Measurements from ENCODE around the gene SEC61A1.

The SEC61A1 gene

DNA sequence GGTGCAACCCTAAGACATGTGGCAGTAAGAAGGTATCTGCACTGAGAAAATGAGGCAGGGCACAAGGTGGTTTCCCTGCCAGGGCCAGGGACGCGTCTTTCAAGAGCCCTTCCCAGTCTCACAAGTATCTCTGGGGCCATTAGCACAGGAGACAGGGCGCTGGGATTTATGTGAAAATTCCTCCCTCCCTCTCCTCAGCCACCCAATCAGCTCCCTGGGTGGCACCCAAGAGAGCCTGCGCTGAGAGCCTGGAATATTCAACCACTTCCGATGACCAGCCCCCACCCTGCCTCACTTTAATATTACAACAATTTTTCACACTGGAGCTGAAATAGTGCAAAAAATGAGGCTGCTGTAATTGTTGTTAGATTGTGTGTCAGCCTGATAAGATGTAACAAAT, 26.1 kb downstream of the SEC61A1 start:
- DNase-seq = no peak

DNA sequence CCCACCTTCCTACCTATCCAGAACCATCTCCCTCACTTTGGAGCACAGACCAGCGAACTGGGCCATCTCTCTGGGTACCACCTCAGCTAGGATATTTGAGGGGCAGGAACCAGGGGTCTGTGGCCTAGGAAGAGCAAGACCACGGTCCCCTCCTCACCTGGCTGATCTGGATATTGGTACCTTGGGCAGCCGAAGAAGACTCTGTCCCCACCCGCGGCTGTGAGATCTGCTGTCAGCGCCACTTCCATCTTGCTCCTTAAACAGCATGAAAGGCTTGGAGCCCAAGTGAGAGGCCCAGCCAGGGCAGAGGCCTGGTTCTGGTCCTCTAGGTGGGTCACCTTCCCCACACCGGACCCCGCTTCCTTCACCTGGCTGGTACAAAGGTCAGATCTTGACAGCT, 26.6 kb downstream of the SEC61A1 start:
- DNase-seq = no peak

DNA sequence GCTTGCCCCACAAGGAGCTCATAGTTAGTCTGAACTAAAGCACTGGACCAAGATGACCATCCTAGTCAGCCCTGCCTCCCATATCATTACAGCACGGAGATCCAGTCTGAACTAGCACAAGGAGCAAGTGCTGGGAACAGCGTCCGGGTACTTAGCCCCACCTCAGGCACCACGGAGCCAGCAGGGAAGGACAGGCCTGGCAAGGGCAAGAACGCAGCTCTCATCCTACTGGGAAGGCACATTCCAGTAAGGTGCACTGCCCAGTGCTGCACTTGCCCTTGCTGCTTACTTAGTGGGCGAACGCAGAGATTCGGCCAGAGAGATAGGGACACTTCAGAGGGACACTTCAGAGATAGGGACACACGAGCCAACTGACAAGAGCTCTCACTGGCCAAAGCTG, 27.6 kb downstream of the SEC61A1 start:
- no peak for DNase-seq

DNA sequence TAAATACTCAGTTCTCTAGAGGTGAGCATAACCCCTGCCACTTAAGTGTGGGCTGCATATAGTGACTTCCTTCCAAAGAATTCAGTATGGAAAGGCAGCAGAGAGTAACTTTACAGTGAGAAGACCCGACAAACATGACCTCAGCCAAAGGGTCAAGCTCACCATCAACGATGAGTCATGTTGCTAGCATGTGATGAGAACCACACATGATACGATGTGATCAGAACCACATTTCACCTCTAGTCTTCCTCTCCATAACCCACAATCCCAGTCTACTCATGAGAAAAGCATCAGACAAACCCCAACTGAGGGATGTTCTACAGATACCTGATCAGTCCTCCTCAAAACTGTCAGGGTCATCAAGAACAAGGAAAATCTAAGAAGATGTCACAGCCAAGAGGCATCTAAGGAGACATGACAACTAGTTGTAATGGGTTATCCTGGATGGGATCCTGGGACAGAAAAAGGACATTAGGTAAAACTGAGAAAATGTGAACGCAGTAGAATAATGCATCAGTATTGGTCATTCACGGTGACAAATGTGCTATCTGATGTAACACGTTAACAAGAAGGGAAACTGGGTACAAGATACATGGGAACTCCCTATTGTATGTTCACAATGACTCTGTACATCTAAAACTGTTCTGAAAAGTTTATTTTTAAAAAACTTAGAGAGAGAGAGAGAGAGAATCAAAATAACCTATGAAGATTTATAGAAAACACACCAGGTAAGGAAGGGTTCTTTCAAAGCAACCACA, 28.3 kb downstream of the SEC61A1 start:
- DNase-seq = peak; percentile 16 to 19

DNA sequence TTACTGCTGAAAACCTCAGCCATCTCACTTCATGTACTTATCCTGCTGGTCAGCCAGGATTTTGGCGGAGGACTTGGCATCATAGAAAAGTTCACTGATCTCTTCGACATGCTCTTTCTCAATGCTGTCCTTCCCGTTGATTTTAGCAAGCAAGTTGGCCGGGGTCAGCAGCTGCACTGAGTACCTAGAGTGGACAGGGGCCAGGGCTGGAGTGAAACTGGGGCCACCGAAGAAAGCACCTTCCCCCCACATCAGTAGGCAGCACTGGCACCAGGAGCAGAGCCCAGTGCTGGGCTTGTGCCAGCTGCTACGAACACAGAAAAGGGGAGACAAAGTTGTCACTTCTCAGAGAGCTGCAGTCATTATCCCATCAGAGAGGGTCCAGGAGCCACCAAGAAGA, 29.0 kb downstream of the SEC61A1 start:
- DNase-seq = no peak

DNA sequence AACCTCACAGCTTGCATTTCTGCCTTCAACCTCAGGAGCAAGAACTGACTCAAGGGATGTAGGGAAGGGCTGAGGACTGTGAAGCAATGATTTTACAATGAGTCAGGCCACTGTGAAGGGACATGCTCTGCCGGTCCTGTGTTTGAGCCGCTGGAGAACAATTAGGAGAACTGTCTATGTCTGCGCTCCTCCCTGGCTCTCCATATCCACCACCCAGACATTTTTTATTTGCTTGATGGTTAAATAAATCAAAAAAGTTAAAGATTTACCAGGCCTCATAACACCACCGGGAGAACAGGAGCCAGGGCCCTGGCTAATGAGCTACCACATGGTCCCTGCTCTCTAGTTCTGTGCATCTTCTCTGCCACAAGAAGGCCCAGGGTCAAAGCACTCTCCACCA, 29.6 kb downstream of the SEC61A1 start:
- no peak for DNase-seq

DNA sequence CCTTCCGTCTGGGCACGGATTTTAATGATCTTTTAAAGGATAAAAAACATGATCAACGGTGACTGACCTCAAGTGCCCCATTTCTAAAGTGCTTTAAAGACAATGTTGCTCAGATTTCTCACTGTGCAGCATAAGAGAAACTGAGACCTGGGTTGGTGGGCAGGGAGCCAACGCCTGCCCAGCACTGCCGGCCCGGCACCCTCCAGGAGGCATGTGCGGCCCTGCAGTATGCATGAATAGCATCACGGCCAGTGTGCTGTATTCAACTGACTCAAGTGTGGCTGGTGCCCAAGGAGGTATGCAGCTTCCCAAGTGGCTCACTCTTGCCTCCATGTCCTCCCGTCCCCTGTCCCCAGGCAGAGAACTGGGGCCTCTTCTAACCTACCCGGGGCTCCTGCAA, 30.3 kb downstream of the SEC61A1 start:
- no peak for DNase-seq

DNA sequence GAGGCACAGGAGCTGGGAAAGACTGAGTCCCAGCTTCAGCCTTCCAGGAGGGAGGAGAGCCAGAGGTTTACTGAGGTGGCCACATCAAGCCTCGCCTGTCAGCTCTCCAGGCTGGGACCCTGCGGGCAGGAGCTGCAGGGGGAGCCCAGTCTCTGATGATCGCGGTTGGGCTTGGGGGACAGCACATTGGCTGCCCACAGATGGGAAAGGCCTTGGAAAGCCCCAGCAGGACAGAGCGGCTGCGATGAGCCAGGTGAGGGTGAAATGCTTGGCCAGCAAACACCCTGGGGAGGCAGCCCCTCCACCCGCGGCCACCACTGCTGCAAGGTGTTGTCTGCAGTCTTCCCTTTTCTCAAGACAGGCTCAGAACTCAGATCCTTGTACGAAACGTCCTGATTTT, 31.2 kb downstream of the SEC61A1 start:
- DNase-seq = no peak

DNA sequence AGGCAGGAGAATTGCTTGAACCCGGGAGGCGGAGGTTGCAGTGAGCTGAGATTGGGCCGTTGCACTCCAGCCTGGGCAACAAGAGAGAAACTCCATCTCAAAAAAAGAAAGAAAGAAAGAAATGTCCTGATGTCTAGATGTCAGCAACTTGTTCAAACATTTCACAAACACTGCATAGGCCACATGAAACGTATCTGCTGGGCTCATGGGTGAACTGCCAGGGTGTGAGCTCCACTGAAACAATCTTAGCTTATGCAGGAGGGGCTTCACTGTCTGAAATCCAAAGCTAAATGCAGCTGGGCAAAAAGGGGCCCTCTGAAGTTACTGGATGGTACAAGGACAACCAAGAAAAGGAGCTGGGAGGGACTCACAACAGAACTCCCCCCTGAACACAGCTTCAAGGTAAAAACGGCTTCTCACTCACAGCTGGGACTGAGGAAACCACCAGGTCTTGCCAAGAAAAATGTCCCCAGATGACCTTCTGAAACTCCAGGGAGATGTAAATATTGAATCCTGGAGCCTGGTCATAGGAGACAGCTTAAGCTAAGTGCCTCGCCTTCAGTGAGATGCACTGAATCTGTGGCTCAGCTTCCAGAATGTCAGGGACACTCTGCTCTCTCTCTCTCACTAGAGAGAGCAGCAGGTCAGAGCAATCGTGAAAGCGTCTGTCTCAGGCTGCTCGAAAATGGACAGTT, 31.9 kb downstream of the SEC61A1 start:
- no peak for DNase-seq

DNA sequence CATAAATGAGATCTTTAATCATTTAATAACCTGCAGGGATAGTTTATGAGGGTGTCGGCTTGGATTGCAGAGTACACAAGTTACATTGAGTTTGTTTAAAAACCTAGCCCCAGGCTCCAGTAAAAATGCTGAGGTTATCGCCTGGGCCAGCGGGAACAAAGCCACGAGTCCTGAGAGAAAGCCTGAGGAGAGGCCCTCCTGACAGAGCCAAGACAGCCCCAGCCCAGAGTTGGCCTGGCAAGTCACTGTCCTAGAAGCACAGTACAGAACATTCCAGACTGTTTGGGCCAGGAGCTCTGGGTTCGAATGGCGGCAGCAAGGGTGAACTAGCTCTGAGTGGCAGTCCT, 32.4 kb downstream of the SEC61A1 start:
- DNase-seq = no peak

DNA sequence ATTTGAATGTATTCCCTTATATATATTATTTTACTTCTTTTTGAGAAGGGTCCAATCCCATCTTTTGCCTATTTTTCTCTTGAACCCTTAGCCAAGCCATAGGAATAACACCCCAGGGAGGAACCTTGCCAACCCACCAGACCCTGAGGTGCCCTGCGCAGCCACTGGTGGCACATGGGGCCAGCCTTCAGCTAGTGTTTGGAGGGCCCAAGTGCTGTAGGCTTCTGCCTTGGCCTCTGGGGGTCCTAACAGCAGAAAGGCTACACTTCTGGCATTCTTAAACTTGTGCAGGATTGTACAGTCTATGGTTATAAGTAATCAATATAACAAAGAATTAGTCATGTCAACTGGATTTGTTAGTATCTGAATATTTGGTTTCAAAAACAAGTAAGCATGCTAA, 36.9 kb downstream of the SEC61A1 start:
- no peak for DNase-seq

DNA sequence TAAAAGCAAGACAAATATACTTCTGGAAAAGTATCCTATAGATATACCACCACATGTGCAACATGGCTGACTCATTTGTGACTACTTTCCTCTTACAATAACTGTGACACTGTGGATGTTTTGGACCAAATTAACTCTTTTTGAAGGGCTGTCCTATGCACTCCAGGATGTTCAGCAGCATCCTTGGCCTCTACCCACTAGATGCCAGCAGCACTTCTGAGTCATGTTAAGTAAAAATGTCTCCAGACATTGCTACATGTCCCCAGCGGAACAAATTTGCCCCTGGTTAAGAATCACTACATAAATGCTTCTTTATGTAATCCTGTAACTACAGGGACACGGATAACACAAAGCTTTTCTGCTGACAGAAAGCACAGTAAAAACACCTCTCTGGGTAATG, 39.3 kb downstream of the SEC61A1 start:
- DNase-seq = no peak

DNA sequence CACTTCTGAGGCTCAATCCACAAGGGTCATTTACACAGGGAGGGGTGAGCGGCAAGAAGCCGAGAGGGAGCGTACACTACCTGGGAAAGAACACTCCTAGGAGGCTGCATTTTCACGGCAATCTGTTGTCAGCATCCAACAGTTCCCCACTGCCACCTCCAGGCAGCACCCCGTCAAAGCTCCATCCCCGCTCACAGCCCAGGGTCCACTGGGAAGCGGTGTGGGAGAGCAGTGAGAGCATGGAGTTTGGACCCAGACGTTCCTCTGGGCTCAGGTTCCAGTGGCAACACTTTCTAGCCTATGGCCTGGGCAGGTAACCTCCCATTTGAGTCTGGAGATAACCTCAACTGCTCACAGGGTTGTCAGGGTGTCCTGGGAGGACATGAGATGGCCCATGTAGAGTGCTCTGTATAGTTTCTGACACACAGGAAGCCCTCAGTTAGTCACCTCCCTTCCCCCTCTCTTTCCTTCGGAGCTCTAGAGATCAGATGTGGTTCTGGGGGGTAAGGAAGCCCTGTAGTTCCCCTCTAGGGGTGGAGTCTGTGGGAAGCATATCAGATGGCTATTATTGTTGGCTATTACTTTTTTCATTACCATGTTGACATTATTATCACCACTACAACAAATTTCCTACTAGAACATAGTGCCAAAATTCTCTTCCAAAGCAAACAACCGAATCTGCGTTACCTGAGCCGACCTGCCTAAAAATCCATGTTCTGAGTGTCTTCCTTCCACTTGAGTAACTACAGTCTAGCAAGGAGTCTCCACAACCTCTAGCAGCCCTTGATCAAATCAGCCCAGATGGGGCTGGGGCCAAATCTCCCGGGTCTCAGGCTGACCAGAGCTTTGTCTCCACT, 42.3 kb downstream of the SEC61A1 start:
- no peak for DNase-seq

DNA sequence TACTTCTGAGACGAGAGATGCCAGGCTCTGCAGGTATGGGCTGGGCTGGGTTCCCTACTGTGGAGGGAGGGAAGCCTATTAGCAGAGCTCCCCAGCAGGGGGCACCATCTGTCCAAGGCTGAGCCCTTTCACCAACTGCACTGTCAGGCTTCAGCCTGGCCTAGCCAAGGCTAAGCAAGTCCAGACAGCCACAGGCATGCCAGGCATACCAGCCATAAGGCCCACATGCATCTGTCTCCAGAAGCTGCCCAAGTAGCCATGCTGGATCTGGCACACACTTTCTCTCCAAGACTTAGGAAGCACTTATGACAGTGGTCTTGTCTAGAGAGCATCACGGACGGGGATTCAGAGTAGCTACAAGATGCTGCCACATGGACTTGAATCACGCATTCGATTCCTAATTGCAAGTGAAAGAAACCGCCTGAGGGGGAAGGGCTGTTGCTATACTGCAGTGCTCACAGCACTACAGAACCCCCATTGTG, 43.0 kb downstream of the SEC61A1 start:
- DNase-seq = peak in 1 of 2 experiments; percentile 27

DNA sequence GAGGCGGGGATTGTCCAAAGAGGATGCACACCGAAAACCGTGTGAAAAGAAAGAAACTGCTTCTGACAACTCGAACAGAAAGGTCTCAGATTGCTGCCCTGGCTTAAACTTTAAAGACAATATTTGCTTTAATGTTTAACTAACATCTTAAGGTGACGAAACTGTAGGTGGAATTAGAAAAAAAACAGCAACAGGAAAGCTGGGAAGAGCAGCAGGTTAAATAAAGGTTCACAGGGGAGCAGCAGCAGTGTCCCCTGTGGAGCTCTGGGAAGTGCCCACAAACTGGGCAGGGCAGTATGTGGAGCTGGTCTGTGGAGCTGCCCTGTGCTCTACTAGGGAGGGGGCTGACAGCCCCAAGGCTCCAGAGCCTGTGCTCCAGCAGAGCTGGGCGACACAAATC, 46.0 kb downstream of the SEC61A1 start:
- no peak for DNase-seq

DNA sequence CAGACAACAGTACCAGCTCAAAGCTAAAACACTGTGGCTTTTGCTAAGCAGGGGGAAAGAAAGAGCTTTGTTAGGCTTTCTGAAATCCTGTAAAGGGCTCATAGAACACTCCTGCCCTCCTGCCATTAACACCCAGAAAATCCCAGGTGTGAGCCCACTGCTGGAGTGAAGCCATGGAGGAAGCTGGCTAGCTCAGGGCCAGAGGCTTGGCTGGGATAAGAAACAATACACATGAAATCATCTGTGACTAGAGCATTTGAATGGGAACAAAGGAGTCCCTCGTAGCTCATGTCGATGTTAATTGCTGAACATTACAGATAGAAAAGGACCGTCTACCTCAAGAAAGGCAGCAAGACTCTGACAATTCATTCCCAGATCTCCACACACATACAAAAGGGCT, 47.9 kb downstream of the SEC61A1 start:
- DNase-seq = no peak

DNA sequence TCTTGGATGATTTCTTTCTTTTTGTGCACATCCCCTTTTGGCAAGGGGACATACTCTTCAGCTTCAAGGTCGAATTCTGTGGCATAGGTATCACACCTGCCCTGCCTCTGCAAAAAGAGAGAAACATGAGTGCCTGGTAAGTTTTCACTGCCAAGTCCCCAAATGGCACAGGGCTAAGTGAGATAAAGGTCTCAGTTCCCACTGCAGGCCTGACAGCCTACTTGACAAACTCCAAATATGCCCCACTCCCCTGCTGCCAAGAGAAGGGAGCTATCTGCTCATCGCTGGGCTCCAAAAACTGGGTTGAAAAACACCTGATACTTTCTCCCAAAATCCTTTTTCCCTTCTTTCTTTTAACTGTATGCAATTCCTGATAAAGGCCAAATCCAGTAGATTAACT, 48.4 kb downstream of the SEC61A1 start:
- DNase-seq = no peak

DNA sequence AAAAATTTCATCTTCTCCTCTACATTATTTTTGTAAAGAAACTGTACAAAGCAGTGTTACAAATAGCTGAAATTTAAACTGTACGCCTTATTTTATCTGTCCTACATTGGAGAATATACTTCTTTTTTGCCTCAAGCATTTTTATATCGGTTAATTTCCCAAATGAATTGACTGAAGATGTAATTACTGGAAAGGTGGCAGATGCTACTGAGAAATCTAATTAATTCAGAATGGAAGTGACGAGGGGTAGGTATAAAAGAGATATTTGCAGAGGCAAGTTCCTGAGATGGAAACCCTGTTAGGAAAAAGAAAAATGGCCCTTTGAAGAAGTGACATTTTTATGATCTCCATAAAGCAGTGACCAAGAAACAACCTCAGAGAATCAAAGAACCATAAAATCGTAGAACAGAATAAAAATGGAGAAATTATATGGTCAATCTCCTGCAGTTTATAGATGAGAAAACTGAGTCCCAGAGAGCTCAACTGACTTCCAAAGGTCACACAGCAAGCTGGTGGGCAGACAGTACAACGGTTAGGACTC, 51.0 kb downstream of the SEC61A1 start:
- no peak for DNase-seq

DNA sequence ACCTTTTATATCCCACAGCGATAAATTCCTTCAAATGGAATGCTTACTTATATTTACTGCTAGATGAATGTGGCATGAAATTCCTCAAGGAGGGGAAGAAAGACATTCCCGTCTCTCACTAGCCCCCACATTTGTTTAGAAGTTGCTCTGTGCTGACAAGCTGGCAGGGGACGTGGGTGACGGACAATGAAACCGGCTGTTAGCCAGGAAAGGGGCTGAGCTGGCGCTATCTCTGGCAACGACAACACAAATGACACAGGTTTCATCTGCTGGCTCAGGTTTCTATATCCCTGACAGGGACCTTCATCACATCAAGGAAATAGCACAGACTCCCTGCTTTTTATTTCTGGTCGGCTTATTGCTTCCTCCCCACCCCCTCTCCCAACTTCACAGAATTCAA, 55.6 kb downstream of the SEC61A1 start:
- DNase-seq = no peak

DNA sequence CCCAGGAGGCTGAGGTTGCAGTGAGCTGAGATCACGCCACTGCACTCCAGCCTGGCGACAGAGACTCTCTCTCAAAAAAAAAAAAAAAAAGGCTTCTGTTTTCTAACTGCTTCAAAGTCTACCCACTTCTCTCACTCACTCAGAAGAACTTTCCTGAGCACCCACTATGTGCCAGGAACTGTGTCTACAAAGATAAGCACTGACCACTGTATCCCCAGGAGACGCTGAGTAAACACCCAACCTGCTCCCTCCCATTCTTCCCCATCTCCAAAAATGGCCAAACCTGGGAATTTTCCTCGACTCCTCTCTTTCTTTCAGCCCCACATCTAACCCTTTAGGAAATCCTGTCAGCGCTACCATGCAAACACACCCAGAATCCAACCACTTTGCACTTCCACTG, 58.9 kb downstream of the SEC61A1 start:
- DNase-seq = no peak

DNA sequence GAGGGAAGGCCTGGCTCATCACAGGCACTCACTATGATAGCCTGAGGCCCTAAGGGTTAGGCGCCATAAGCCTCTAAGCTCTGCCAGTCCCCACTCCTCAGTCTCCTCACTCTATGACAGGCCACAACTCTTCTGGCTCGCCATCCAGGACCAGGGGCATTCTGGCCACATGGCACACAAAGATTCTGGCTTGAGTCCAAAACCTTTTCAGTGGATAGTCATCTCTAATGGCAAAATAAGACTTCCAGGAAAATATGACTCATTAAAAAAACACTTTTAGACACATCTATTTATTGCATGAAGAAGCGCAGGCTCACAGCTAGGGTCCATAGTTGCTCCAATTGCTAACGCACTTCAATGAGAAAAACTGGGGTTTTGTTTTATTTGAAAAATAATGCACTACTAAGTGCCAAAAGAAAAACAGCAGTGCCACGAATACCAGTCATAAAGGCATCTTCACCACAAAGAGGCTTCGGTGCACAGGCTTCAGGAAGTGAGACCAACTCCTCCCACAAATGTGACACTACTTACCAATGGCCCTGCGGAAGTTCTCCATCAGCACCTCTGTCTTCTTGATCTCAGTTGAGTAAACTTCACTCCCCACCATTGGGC, 60.2 kb downstream of the SEC61A1 start:
- peak in 1 of 2 experiments; percentile 32 for DNase-seq

DNA sequence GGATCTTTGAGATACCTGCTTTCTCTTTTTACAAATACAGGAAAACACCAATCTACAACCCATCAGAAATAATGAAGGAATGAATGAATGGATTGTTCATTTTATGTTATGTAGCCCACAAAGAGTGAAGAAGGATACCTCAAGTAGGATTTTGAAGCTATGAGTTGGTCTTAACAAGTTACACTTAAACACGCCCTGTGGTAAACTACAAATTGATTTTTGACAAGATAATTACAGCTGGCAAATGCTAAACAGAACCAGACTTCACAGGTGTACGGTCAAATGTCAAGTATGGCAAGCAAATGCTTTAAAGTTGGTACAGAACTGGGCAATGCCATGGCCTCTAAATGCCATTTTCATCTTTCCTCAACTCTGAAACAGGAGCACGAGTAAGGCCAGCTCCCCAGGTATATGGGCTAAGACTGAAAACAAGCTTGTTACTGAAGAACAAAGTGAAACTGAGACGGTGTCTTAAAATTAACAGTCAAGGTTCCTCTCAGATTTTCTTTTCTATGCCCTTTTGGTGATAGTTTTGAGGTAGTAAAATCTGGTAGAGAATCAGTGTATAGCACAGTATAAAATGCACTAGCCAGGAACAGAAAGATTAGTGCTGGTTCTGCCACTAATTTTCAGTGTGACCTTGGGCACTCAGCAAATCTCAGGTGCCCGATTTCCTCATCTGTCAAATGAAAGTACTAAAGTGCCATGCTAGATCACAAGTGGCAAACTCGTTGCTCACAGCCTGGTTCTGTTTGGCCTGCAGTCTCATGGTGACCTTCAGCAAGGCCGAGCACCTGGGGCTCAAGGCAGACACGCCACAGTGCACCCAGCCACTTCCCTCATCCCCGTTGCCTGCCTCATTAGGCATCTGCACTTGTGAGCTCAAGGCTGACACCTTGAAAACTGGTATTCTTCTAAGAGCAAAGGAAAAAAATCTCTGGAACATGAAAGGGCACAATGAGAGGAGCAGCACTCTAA, 61.9 kb downstream of the SEC61A1 start:
- no peak for DNase-seq

Measured in SW 1271 (cell line).